HG02870 (cell line): ENCODE measurements around the gene PCDHB5.
"Not testable (repeated sequence)": the region's sequence is repeated elsewhere in the genome, so short reads cannot be mapped to it uniquely, and the experiment has no call there.

ENCODE experiments used
- ATAC-seq: cut with Tn5 transposase; IDR thresholded peaks from one replicate; pipeline ENCODE4 v1.9.1; 2021; ENCODE audit warnings: mild to moderate bottlenecking, moderate library complexity; ENCODE audit not compliant: unreplicated experiment

Gene PCDHB5

DNA sequence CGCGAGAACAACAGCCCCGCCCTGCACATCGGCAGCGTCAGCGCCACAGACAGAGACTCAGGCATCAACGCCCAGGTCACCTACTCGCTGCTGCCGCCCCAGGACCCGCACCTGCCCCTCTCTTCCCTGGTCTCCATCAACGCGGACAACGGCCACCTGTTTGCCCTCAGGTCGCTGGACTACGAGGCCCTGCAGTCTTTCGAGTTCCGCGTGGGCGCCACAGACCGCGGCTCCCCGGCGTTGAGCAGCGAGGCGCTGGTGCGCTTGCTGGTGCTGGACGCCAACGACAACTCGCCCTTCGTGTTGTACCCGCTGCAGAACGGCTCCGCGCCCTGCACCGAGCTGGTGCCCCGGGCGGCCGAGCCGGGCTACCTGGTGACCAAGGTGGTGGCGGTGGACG lies 16.6 kb downstream of the PCDHB5 start:
- not testable (repeated sequence) for ATAC-seq

DNA sequence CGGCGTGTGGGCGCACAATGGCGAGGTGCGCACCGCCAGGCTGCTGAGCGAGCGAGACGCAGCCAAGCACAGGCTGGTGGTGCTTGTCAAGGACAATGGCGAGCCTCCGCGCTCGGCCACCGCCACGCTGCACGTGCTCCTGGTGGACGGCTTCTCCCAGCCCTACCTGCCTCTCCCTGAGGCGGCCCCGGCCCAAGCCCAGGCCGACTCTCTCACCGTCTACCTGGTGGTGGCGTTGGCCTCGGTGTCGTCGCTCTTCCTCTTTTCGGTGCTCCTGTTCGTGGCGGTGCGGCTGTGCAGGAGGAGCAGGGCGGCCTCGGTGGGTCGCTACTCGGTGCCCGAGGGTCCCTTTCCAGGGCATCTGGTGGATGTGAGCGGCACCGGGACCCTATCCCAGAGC lies 17.1 kb downstream of the PCDHB5 start:
- not testable (repeated sequence) for ATAC-seq

DNA sequence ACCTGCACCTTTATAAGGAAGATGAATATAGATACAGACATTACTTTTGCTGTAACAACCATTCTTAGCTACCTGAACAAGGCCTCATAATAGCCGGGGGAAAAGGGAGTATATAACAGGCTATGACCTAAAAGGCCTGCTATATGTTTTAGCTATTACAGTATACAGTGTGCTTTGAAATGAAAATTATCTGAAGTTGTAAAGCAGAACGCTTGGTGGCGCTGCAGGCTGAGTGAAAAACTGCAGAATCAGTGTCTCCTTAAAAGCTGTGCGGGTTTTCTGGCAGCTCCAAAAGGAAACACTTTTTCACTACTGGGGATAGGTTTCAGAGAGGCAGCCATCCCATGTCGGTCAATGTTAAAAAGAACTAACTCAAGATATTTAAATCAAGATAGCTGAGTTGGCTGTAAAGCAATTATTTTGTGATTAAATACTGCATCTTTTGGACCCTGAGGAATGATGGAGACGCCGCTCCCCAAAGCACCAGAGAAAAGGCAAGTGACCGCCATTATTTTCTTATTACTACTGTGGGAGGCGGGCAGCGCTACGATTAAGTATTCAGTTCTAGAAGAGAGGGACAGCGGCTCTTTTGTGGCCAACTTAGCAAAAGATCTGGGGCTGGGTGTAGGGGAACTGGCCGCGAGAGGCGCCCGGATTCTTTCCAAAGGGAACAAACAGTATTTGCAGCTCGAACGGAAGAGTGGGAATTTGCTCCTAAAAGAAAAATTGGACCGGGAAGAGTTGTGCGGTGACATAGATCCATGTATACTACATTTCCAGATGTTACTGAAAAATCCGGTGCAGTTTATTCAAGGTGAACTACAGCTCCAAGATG lies 20.8 kb downstream of the PCDHB5 start:
- no peak for ATAC-seq

DNA sequence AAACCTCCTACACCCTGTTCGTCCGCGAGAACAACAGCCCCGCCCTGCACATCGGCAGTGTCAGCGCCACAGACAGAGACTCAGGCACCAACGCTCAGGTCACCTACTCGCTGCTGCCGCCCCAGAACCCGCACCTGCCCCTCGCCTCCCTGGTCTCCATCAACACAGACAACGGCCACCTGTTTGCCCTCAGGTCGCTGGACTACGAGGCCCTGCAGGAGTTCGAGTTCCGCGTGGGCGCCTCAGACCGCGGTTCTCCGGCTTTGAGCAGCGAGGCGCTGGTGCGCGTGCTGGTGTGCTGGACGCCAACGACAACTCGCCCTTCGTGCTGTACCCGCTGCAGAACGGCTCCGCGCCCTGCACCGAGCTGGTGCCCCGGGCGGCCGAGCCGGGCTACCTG lies 22.4 kb downstream of the PCDHB5 start:
- ATAC-seq: not testable (repeated sequence)

DNA sequence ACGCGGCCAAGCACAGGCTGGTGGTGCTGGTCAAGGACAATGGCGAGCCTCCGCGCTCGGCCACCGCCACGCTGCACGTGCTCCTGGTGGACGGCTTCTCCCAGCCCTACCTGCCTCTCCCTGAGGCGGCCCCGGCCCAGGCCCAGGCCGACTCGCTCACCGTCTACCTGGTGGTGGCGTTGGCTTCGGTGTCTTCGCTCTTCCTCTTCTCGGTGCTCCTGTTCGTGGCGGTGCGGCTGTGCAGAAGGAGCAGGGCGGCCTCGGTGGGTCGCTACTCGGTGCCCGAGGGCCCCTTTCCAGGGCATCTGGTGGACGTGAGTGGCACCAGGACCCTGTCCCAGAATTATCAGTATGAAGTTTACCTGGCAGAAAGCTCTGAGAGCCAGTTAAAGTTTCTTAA lies 22.9 kb downstream of the PCDHB5 start:
- ATAC-seq: not testable (repeated sequence)

DNA sequence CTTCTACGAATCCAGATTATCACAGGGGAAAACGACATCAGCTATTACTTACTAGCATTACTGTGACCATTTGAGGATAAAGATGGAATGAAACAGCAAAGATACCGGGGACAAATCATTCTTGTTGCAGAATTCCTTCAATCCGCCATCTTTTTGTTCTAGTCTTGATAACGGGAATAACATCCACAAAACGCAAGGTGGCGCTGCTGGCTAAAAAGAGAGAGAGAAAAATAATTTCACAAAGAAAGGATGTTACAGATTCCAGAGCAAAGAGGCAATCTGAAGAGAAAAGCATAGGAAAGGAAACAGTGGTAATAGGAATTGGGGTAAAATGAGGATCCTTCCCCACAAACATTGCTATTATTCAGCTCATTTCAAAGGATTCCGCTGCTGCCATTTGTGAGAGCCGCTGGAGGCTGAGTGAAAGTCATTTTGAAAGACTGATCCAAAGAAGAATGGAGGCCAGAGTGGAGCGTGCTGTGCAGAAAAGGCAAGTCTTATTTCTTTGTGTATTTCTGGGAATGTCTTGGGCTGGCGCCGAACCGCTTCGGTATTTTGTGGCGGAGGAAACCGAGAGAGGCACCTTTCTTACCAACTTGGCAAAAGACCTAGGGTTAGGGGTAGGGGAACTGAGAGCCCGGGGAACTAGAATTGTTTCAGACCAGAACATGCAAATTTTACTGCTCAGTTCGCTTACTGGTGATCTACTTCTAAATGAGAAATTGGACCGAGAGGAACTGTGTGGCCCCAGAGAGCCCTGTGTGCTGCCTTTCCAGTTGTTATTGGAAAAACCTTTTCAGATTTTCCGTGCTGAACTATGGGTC lies 37.6 kb downstream of the PCDHB5 start, which contains the start of gene PCDHB7:
Gene PCDHB7 (plus strand): TSS at position 264 of the 824 bp plus-strand sequence. CDS start 192 bp downstream, at position 456.
- ATAC-seq: no peak

DNA sequence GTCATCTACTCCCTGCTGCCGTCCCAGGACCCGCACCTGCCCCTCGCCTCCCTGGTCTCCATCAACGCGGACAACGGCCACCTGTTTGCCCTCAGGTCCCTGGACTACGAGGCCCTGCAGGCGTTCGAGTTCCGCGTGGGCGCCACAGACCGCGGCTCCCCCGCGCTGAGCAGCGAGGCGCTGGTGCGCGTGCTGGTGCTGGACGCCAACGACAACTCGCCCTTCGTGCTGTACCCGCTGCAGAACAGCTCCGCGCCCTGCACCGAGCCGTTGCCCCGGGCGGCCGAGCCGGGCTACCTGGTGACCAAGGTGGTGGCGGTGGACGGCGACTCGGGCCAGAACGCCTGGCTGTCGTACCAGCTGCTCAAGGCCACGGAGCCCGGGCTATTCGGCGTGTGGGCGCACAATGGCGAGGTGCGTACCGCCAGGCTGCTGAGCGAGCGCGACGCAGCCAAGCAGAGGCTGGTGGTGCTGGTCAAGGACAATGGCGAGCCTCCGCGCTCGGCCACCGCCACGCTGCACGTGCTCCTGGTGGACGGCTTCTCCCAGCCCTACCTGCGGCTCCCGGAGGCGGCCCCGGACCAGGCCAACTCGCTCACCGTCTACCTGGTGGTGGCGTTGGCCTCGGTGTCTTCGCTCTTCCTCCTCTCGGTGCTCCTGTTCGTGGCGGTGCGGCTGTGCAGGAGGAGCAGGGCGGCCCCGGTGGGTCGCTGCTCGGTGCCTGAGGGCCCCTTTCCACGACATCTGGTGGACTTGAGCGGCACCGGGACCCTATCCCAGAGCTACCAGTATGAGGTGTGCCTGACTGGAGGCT lies 39.5 kb downstream of the PCDHB5 start:
- ATAC-seq: not testable (repeated sequence)

DNA sequence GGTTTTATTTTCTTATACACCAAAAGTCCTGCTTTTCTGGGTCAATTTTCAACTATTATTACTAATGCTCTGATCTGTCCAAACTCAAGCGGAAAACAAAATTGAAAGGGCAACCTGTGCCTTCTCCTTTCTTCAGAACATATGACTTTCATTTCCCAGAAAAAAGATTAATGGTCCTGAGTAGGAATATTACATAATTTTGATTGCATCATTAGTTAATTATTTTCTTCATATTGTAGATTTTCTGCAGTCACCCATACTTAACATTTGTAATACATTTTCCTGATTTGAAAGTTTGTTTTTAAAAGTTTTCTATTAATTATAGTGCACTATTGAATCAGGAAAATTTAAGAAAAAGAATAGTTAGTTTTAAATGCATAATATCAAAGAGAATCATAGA lies 40.9 kb downstream of the PCDHB5 start:
- no peak for ATAC-seq

DNA sequence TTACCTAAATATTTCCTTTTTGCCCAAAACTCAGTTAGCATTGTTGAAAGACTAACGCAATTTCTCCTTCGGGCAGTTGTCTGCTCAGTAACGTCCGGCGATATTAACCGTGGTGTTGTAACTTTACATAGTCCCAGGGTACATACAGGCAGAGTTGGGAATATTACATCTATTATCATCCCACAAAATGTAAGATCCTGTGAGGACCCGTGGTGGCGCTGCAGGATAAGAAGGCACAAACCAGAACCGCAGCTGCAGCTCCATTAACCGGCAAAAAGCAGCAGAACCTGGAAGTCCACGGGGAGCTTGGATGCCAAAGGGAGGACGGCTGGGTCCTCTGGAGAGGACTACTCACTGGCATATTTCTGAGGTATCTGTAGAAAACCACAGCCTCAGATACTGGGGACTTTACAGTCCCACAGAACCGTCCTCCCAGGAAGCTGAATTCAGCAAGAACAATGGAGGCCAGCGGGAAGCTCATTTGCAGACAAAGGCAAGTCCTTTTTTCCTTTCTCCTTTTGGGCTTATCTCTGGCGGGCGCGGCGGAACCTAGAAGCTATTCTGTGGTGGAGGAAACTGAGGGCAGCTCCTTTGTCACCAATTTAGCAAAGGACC lies 42.7 kb downstream of the PCDHB5 start, which contains the start of gene PCDHB8:
Gene PCDHB8 (plus strand): TSS at position 214 of the 615 bp plus-strand sequence. CDS start 245 bp downstream, at position 459.
- not testable (repeated sequence) for ATAC-seq

DNA sequence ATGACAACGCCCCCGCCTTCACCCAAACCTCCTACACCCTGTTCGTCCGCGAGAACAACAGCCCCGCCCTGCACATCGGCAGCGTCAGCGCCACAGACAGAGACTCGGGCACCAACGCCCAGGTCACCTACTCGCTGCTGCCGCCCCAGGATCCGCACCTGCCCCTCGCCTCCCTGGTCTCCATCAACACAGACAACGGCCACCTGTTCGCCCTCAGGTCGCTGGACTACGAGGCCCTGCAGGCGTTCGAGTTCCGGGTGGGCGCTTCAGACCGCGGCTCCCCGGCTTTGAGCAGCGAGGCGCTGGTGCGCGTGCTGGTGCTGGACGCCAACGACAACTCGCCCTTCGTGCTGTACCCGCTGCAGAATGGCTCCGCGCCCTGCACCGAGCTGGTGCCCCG lies 44.4 kb downstream of the PCDHB5 start:
- not testable (repeated sequence) for ATAC-seq

DNA sequence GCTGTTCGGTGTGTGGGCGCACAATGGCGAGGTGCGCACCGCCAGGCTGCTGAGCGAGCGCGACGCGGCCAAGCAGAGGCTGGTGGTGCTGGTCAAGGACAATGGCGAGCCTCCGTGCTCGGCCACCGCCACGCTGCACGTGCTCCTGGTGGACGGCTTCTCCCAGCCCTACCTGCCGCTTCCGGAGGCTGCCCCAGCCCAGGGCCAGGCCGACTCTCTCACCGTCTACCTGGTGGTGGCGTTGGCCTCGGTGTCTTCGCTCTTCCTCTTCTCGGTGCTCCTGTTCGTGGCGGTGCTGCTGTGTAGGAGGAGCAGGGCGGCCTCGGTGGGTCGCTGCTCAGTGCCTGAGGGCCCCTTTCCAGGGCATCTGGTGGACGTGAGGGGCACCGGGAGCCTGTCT lies 44.9 kb downstream of the PCDHB5 start:
- ATAC-seq: not testable (repeated sequence)

DNA sequence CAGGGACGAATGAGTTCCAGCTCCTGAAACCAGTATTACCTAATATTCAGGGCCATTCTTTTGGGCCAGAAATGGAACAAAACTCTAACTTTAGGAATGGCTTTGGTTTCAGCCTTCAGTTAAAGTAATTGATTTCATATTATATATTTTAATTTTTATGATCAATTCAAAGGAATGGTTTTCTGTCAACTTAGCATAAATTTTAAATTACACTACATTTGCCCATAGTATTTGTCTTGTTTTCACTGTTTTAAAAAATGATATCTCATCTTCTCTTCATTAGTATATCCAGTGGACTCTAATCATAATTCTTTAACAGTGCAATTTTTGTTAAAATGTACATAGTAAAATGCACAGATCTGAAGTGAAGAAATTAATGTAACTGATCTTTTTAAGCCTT lies 45.3 kb downstream of the PCDHB5 start:
- ATAC-seq: no peak

DNA sequence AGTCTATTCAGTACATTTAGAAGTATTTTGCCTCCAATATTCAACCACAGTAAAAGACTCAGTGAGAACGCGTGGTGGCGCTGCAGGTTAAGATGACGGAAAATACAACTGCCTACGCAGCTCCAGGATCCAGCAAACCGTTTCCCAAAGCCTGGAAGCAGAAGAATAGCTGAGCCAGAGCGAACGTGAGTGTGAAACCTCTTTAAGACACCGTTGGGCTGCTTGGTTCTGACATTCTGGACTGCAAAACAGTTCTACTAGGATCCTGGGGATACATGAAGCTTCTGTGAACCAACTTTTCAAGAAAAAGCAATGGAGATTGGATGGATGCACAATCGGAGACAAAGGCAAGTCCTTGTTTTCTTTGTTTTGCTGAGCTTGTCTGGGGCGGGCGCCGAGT lies 47.2 kb downstream of the PCDHB5 start, which contains the start of gene PCDHB16:
Gene PCDHB16 (plus strand): TSS at position 140 of the 400 bp plus-strand sequence. CDS start 173 bp downstream, at position 313.
- no peak for ATAC-seq

DNA sequence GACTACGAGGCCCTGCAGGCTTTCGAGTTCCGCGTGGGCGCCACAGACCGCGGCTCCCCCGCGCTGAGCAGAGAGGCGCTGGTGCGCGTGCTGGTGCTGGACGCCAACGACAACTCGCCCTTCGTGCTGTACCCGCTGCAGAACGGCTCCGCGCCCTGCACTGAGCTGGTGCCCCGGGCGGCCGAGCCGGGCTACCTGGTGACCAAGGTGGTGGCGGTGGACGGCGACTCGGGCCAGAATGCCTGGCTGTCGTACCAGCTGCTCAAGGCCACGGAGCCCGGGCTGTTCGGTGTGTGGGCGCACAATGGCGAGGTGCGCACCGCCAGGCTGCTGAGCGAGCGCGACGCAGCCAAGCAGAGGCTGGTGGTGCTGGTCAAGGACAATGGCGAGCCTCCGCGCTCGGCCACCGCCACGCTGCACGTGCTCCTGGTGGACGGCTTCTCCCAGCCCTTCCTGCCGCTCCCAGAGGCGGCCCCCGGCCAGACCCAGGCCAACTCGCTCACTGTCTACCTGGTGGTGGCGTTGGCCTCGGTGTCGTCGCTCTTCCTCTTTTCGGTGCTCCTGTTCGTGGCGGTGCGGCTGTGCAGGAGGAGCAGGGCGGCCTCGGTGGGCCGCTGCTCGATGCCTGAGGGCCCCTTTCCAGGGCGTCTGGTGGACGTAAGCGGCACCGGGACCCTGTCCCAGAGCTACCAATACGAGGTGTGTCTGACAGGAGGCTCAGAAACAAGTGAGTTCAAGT lies 49.3 kb downstream of the PCDHB5 start:
- ATAC-seq: not testable (repeated sequence)

DNA sequence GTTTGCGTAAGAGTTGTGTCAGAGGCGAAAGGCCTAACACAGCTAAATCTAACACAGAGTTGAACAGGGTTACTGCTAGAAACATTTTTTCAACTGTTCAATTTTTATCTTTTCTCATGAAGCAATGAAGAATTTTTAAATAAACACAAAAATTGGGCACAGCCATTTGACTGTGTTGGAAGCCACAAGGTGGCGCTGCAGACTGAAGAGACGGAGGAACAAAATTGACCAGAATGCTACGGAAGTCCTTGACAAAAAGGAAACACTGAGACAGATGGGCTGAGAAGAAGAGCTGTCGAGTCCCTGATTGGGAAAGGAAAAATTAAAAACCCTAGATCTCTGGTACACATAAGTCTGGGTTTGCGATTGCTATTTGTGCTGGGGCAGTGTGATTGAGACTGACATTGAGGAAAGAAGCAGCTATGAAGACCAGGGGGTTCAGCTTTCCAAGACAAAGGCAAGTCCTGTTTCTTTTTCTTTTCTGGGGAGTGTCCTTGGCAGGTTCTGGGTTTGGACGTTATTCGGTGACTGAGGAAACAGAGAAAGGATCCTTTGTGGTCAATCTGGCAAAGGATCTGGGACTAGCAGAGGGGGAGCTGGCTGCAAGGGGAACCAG lies 52.0 kb downstream of the PCDHB5 start, which contains the start of gene PCDHB9:
Gene PCDHB9 (plus strand): TSS at position 265 of the 616 bp plus-strand sequence. CDS start 158 bp downstream, at position 423.
- ATAC-seq: no peak
